Measurements from ENCODE around the gene PRR5.

PRR5 gene

DNA sequence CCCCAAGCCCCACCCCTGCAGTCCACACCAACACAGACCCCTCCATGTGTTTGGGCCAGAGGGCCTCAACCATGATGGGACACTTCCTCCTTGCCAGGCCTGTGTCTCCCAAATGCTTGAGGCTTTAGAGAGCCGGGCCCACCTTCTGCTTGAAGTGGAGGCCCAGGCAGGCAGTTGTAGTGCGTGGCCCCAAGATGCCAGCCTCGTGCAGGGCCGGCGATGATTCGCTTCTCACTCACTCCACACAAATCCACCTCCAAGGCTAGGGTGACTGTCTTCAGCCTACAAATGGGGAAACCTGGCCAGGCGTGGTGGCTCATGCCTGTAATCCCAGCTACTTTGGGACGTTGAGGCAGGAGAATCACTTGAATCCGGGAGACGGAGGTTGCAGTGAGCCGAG, 5.7 kb downstream of the PRR5 start:
- no peak for TF ChIP-seq CTCF (IDR thresholded peaks at IDR 0.05)

- no peak for TF ChIP-seq CTCF (IDR thresholded peaks at IDR 0.05)
Observed at GRCh38 chr22:44709881-44710392, 7.9 kb downstream of the PRR5 start.

GRCh38 chr22:44710474-44711240, 8.7 kb downstream of the PRR5 start:
- no peak for TF ChIP-seq CTCF (IDR thresholded peaks at IDR 0.05)

- TF ChIP-seq CTCF (IDR thresholded peaks at IDR 0.05): no peak
Observed at GRCh38 chr22:44711241-44711560, 9.2 kb downstream of the PRR5 start.

- no peak for TF ChIP-seq CTCF (IDR thresholded peaks at IDR 0.05)
Observed at GRCh38 chr22:44711690-44712555, 9.9 kb downstream of the PRR5 start.

DNA sequence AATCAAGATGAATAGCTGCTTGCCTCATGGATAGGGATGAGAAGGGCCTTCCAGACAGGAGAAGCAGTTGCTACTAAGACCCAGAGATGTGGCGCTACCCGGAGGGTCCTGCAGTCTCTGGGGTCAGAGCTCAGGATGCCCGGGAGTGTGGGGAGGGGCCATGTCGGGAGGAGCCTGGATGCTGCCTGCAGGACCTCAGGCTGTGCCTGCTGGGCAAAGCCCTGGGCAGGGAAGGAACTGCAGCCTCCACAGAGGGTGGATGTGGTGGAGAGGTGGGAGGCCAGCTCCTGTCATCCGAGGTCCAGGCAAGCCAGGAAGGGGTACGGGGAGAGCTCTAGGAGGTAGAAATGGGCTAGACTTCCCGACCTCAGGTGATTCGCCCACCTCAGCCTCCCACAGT, 11.0 kb downstream of the PRR5 start:
- TF ChIP-seq CTCF (IDR thresholded peaks at IDR 0.05): no peak

DNA sequence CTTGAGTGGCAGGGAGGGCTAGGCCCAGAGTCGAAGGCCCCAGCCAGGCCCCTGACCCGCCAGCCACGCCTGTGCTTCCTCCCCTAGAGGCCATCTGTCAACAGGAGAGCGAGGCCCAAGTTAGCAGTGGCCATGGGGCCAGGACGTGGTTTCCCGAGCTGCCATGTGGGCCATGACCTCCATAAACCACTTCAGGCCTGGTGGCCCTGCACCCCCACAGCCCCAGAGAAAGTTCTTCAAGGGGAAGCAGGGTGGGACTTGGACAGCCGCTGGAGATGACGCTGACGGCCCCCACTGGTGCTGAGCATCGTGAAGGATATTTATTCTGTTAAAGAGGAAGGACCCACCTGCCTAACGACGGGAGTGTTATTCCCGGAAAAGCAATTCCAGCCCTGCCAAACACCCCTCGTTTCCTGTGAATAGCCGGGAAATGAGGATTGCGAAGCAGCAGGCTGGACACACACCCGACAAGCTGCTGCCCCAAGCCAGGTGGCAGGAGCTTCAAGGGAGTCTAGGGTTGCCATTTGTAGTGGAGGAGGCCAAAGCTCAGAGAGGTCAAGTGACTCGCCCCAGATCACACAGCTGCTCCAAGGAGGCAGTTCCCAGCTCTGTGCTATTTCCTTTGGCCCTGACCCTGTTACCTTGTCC, 12.8 kb downstream of the PRR5 start:
- no peak for TF ChIP-seq CTCF (IDR thresholded peaks at IDR 0.05)
